ENCODE data around the gene TRPM1. TPM values are rescaled to one million over a fixed set of nuclear protein-coding genes. Genes with fewer than 3 reads are reported as not detected.
A peak's percentile ranks its signal among the peaks of the same experiment; 100 is the strongest.

Gene TRPM1
- total and polyA plus RNA-seq, 3 donors from 2014 or later, result 3.6 to 4.4 (median 4.4) TPM

DNA sequence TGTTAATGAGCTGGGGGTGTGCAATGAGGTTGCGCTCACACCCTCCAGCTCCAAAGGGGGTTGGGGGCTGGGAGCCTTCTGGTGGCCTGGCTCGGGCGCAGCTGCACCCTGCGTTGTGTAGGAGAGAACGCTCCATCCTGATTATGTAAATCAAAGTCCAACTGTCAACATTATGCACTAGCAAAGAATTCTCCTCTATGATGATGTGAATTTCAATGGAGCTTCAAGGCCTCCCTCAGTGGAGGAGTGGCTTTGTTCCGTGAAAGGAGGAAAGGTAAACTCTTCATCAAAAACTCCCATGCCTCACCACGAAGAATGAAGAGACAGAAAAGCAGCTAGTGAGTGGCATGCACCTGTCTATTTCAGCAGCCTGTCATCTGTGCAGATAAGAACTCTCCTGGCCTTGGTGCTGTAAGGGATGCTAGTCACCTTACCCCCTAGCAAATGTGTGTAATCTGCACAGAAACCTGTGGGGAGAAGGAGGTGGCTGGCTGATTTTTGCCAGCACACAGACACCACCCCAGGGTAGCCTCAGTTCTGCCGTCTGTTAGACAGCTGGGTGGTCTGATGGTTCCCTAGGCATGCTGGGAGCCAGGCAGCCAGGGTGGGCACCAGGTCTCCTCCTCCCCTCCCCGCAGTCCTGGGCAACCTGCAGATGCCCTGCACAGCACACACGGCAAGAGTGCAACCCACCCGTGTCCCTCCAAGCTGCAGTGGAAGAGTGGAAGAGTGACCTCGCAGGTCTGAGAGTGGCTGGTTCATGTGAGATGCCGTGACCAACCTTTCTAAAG lies 47.0 kb upstream of the TRPM1 start:
- H3K36me3 ChIP-seq (ENCODE audit: low read depth, missing control alignments), result no peaks in the 10 kb centered on the region
- no peak overlapping the region for H3K4me3 ChIP-seq
- 58 to 64% methylated on average over 12 to 13 of the region's 13 CpGs for WGBS, 2 donors
- H3K4me1 ChIP-seq, result no peaks in the 10 kb centered on the region
- H3K27ac ChIP-seq, result no peak overlapping the region
- TF ChIP-seq POLR2A (IDR thresholded peaks at IDR 0.05), result no peak
- TF ChIP-seq, protein P1, sequence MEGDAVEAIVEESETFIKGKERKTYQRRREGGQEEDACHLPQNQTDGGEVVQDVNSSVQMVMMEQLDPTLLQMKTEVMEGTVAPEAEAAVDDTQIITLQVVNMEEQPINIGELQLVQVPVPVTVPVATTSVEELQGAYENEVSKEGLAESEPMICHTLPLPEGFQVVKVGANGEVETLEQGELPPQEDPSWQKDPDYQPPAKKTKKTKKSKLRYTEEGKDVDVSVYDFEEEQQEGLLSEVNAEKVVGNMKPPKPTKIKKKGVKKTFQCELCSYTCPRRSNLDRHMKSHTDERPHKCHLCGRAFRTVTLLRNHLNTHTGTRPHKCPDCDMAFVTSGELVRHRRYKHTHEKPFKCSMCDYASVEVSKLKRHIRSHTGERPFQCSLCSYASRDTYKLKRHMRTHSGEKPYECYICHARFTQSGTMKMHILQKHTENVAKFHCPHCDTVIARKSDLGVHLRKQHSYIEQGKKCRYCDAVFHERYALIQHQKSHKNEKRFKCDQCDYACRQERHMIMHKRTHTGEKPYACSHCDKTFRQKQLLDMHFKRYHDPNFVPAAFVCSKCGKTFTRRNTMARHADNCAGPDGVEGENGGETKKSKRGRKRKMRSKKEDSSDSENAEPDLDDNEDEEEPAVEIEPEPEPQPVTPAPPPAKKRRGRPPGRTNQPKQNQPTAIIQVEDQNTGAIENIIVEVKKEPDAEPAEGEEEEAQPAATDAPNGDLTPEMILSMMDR (IDR thresholded peaks at IDR 0.05), result no peak
- no peaks in the 10 kb centered on the region for H3K27me3 ChIP-seq
- peak; percentile 5 for DNase-seq
- intact Hi-C loops (cut with DNase I; ENCODE audit: low total_unique reads), result no loop called here
- H3K9me3 ChIP-seq, result no peaks in the 10 kb centered on the region

DNA sequence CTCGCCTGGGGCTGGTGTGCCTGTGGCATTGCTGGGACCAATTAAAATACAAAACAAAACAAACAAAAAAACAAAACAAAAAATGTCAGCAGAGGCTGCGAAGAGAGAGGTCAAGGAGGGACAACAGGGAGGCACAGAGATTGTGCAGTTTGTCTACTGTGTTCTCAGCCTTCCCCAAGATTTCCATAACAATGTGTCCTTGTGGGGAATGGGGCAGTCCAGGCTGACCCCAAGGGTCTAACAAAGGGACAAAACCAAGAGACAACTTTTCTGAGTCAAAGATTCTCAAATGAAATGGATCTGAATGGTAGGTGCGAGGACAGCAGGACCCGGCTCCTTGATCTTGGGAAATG lies 46.4 kb upstream of the TRPM1 start:
- Histone ChIP-seq H3K27me3 (no peaks in the 10 kb centered on the region), H3K27ac (no peak overlapping the region), H3K36me3 (ENCODE audit: low read depth, missing control alignments) (no peaks in the 10 kb centered on the region), H3K4me3 (no peak overlapping the region), H3K4me1 (no peaks in the 10 kb centered on the region), H3K9me3 (no peaks in the 10 kb centered on the region)
- DNase-seq, result no peak
- intact Hi-C loops (cut with DNase I; ENCODE audit: low total_unique reads), result no loop called here
- 66 to 68% methylated on average over 4 of the region's 4 CpGs for WGBS, 2 donors
- TF ChIP-seq POLR2A (IDR thresholded peaks at IDR 0.05), result no peak
- TF ChIP-seq, protein P1 (IDR thresholded peaks at IDR 0.05), result no peak

DNA sequence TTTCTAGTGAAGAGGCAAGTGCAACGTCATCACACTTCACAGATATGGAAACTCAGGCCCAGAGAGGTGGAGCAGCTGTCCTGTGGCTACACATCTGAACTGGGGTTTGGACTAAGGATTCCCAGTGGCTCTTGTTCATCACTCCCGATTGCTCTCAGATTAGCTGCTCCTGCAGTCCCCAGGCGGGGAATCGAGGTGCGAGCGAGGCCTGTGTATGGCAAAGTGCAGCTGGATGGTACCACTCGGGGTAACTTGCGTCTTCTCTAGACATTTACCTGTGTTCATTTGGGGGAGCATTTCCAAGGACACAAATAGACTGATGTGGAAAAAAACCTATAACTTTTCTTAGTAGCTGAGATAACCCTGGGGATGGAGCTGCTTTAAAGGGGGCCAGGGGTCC lies 45.9 kb upstream of the TRPM1 start:
- intact Hi-C loops (cut with DNase I; ENCODE audit: low total_unique reads), result no loop called here
- Histone ChIP-seq H3K9me3 (no peaks in the 10 kb centered on the region), H3K27me3 (no peaks in the 10 kb centered on the region), H3K4me1 (no peaks in the 10 kb centered on the region), H3K4me3 (no peak overlapping the region), H3K36me3 (ENCODE audit: low read depth, missing control alignments) (no peaks in the 10 kb centered on the region), H3K27ac (no peak overlapping the region)
- no peak for DNase-seq
- no peak for TF ChIP-seq POLR2A (IDR thresholded peaks at IDR 0.05)
- WGBS, 2 donors, result 85 to 88% methylated on average over 8 of the region's 8 CpGs

DNA sequence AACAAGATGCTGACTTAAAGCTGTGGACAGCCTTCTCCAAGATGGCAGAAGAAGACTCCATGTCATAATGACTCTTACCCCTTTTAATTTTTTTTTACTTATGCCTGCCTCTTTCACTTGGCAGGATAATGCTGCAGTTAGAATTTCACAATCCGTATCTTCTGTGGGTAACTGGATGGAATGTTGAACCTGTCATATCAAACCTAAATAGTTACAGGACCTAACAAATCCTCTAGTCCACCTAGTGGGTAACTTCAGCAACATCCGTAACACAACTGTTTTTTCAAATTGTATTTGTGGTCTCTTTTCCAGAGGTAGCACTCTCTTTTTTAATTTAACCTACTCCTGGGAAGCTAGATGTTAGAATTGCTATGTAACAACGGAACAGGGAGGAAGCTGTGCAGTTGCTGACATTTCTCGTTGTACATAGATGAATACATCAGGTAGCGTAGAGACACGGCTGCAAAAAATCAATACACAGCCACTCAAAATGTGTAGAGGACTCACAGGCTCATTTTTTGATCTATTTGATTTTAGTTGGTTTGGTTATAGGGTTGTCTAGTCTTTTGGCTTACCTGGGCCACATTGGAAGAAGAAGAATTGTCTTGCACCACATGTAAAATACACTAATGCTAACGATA lies 43.9 kb upstream of the TRPM1 start:
- Histone ChIP-seq H3K27me3 (no peaks in the 10 kb centered on the region), H3K36me3 (ENCODE audit: low read depth, missing control alignments) (no peaks in the 10 kb centered on the region), H3K27ac (no peak overlapping the region), H3K4me1 (no peaks in the 10 kb centered on the region), H3K4me3 (no peak overlapping the region), H3K9me3 (no peaks in the 10 kb centered on the region)
- TF ChIP-seq, protein P1 (IDR thresholded peaks at IDR 0.05), result no peak
- no peak for TF ChIP-seq POLR2A (IDR thresholded peaks at IDR 0.05)
- intact Hi-C loops (cut with DNase I; ENCODE audit: low total_unique reads), result no loop called here
- no peak for DNase-seq
- 87 to 91% methylated on average over 7 of the region's 7 CpGs for WGBS, 2 donors

DNA sequence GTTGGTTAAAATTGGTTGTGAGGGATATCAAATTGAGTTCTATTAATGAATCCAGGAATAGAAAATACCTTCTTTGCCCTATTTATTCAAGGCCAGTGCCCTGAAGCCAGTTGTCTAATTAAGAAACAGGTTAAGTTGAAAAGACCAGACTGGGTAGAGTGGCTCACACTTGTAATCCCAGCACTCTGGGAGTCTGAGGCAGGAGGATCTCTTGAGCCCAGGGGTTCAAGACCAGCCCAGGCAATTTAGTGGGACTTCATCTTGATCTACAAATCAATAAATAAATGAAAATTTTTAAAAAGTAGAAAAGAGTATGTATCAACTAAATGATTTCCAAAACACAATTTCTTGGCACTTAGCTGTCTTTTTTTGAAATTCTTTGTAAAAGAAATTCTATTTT lies 40.3 kb upstream of the TRPM1 start:
- Histone ChIP-seq H3K27ac (no peak overlapping the region), H3K27me3 (no peaks in the 10 kb centered on the region), H3K4me3 (no peak overlapping the region), H3K4me1 (no peaks in the 10 kb centered on the region), H3K9me3 (no peaks in the 10 kb centered on the region), H3K36me3 (ENCODE audit: low read depth, missing control alignments) (no peaks in the 10 kb centered on the region)
- DNase-seq, result no peak
- intact Hi-C loops (cut with DNase I; ENCODE audit: low total_unique reads), result no loop called here
- TF ChIP-seq POLR2A (IDR thresholded peaks at IDR 0.05), result no peak
- TF ChIP-seq, protein P1 (IDR thresholded peaks at IDR 0.05), result no peak
